CD1c-positive myeloid dendritic cell (primary cell): ENCODE measurements around the gene MAP3K7.

Source experiments
- DNase-seq: peaks from one replicate; pipeline ENCODE4 v3.0.0-alpha.2; 2016; ENCODE audit errors: extremely low spot score

The MAP3K7 gene

DNA sequence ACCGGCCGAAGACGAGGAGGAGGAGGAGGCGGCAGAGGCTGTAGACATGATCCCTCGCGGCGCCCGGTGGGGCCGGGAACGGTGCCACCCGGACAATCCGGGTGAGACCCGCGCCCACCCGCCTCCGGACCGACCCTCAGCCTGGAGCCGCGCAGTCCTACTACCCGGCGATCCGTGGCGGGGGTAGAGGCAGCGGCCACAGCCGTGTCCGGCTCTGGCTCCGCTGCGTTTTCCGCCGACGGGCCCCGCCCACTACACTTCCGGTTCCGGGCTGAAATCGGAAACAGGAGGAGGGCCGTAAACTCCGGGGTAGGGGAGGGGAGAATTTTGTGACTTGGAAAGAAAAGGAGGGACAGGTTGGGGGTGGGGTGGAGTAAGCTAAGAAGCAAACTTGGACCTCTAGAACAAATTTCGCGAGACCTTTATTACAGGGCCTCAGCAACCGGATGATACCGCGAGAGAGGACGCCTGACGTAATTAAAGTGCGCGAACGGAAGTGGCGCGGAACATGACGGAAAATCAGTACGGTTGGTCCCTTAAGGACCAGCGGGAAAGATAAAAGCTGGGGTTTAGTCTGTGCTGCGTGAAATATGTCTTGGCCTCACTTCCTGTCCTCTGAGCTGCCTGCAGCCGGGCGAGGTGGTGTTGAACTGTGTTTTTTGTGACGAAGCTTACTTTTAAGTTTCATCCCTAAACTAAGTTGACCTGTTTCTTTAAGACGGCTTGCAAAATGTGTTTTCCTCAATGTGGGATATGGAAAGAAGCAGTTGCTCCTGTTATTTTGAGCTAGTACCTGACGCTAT is at the start of gene MAP3K7:
TSS of gene MAP3K7 (minus strand) at position 237 of the 803 bp plus-strand sequence. CDS start at position 48, 189 bp downstream.
- peak; percentile 98 for DNase-seq

DNA sequence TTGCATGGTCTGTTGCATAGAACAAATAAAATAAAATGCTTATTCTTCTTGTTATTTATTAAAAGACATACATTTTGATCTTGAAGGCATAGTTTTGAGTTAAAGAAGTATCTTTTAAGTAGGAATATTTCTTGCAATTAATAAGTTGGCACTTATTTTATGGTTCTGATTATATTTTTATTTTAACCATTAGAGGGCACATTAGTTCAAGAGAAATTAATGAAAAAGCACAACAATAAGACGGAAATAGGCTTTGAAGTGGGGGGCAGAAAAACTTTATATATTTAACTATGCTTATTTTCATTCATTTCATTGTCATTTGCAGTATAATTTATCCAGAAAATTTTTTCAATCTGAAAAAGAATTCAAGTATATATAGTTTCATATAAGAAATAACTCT is 44.2 kb upstream of the MAP3K7 start:
- no peak for DNase-seq

DNA sequence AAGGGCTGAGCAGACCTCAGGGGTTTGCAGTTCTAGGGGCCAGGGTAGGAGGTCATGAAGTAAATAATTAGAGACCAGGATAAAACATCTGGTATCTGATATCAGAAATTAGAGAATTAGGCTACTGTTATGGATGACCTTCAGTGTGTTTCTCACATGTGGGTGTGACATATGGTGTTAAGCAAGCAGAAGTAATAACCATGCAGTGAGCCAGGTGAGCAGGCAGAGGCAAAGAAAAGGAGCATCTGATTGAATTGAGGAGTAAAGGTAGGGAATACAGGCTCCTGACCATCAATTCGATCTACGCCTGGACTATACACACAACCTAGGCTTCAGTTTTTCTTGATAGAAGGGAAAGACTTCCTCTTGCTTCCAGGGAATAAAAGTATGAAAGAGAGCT is 34.7 kb upstream of the MAP3K7 start:
- DNase-seq = no peak

DNA sequence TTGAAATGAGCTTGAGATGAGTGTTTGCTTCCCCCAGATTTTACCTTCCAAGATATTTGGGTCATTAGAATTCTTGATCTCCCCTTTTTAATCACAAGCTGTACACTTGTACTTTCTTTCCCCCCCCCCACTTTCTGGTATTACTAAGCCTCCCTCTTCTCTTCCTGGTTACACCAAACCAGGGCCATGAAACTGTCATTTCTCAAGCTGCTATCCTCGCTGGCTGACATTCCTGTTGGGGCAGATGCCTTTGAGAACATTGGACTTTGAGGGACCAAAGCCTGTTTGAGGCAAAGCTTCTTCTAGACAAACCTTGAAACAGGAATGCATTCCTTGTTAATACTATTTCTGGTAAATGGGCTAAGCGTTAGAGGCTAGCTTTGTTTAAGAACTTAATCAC is 32.3 kb upstream of the MAP3K7 start:
- DNase-seq = no peak

DNA sequence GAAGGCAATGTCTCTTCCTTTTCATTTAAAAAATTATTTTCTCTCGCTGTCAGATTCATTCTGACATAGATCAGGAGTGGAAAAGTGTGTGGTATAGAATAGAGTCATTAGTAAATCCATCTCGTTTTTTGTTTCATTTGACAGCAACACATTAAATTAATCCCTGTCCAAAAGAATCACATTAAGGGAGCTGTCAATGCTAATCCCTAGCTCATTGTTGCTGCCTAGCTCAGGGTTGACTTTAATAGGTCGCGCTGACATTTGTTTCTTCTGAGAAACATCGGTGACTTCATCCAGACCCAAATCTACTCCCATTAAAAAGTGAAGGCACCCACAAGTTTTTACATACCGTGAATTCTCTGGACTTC is 25.4 kb upstream of the MAP3K7 start:
- DNase-seq = no peak

DNA sequence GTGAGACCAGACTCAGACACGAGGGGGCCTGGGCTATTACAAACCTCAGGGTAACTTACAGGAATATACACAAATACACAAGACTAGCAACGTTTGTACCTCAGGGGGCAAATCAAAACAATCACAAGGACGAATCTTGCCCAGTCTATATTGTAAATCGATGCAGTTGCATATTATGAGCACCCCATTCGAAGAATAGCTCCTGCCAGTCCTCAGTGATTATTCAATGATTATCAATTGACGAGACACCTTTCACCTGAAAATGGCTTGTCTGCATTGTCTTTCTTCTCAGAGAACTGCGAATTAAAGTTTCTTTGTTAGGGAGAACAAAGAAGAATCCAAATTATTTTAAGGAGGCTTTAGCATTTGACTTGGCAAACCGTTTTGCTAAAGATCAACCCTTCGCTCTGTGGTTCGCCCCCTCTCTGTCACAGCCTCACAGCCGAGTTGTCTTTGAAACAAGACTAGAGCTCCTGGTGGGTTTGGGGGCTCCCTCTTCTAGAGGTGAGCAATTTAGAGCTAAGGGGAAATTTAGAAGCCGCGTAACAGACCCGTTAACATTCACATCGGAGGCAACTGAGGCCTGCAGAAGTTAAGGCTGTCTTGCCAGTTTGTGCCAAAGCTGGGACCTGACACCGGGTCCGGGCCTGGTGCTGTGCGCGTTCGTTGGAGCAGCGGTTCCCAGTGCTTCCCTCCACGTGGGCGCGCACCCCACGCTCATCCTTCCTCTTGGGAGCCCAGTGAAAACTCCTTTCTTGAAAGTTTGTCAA is 24.9 kb upstream of the MAP3K7 start:
- no peak for DNase-seq

DNA sequence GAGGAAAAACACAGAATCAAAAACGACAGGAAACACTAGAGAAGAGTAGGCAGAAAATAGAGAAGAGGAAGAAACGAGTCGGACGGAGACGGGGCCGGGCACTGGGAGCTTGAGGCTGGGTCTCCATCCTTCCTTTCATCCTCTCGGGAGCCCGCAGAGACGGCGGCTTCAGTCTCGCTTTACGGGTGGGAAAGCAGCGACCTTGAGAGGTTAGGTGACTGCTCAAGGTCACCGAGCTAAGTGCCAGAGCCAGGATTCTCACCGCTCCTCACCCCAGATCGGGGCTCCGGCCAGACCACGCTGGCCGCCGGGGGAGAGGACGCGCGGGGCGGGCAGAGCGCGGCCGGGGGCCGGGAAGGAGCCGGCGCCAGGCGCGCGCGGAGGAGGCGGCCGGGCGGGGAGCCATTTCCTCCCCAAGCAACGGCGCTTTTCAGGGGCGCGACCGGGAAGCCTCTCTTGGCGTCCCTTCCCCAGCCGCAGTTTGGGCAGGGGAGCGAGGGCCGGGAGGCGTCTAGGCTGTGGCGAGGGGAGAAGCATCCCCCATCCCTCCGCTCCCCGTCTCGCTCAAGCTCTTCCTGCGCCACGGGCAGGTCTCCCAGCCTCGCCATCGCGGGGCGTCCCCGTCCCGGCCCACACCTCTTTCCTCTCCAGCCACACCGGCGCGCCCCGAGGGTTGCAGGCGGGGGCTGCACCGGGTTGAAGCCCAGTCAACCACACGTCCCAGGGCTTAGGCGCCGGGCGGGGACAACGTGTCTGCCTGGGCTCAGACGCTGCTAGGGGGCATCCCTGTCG is 24.1 kb upstream of the MAP3K7 start:
- DNase-seq = peak; percentile 3

DNA sequence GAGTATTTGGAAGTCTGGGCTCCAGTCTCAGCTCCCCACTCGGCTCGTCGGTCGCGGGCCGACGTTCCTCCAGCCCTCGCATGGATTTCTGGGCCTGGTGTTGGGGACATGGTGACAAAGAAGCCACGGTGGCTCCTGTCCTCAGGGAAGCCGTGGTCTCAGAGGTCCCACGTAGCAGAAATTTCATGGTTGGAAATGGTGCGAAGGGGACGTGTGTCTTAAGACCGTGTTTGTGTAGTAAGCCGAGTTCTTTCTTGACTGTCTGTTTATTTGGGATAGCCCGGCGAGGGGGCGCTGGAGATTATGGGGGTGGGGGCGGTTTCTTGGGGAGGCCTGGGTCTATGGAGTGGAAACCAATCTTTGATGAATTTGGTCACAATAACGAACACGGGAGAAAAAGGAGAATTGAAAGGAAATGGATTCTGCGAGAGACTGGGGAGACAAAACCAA is 23.5 kb upstream of the MAP3K7 start:
- DNase-seq = no peak

DNA sequence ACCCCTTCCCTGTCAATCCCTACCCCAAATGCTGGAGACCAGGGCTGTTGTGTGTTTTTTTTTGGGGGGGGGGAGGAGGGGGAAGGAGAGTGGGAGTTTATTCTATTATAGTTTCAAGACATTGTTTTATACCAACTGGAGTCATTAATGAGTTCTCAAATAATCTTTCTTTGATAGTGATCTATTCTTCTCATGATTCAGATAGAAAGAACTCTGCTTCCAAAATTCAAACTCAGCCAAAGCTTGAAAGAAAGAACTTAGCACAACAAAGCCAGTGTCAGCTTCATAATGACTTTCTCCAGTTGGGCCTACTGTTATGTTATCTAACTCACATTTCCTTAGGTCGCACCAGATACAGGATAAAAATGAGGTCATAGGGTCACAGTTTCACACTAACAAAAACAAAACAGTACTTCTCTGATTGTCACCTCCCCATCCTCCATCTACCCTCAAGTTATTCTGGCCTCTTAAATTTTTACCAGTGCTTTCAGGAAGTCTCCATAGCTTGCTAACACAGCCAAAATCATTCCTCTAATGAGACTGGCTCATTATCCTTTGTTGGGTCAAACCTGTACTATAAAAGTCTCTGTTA is 19.0 kb upstream of the MAP3K7 start:
- DNase-seq = no peak

DNA sequence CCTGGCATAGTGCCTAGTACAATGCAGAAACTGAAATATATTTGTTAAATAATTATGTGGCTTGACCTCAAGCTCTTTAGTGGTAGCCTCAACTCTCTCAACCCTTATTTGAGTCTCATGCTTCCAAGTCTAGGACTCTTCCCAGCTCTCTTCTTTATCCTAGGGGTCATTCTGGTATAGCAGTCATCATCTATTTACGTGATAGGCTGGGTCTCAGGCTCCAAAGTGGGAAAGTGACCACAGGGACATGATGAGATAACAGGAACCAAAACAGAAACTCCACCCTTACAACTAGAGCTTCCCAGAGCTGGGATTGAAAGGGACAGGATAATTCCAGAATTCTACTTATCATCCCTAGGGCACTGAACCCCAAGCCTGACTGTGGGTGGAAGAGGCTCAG is 17.7 kb upstream of the MAP3K7 start:
- DNase-seq = no peak

DNA sequence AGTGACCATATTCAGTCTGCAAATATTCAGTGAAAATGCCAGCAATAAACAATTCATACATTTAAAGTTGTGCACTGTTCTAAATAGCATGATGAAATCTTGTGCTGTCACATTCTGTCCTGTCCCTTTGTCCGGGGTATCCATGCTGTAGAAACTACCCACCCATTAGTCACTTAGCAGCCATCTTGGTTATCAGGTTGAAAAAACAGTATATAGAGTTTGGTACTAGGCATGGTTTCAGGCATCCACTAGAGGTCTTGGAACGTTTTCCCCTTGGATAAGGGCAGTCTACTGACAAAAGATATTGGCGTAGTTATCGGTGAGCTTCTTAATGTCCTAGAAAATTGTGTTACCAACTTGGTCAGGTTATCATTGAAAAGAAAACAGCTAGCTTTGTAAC is 12.3 kb upstream of the MAP3K7 start:
- DNase-seq = no peak

DNA sequence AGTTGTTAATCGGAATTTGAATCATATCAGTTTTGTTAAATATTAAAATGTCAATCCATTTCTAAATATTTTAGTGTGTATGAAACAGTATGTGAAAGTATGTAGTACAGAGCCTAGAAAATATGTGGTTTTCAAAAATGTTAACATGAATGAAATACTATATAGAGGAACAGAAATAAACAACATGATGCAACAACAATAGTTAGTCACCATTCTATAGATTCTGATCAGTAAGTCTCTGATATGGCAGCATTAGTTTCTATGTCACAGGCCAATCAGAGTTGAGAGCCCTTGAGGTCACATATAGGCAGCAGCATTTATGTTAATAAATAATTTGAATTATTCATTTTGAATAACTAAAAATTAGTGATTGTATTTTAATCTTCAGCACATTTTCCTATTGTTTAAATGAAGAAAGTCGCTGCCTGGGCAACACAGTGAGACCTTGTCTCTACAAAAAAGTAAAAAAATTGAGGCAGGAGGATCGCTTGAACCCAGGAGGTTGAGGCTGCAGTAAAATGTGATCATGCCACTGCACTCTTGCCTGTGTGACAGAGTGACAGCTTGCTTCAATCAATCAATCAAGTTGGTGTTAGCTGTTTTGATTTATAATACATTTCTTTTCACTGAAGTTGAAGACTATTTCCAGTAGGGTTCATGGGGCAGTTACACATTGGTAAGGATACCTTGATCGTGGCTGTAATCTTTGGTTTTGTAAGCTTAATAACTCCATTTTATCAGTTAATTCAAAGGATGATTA is 11.5 kb upstream of the MAP3K7 start:
- no peak for DNase-seq

DNA sequence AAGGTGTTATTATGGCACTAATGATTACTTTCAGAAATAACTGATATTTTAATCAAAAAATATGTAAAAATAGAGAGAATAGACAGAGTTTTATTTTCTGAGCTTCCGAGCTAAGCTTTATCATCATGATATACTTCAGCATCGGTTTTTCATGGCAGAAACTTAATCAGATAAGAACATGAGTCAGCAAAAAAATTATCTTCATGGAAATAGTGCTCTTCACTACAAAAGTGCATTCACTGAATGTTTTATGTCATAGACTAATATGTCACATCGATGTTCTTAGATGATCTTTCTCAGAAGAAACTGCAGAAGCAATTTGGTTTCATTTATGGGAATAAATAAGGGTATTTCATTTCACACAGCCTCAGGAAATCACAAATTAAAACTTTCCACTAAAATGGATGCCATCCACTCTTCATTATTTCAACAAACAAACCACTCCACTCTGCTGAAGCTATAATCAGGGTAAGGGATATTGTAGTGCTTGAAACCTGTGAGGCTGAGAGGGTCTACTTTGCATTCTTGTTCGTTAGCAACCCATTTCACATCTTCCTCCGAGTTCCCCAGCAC is 10.2 kb upstream of the MAP3K7 start:
- DNase-seq = no peak

DNA sequence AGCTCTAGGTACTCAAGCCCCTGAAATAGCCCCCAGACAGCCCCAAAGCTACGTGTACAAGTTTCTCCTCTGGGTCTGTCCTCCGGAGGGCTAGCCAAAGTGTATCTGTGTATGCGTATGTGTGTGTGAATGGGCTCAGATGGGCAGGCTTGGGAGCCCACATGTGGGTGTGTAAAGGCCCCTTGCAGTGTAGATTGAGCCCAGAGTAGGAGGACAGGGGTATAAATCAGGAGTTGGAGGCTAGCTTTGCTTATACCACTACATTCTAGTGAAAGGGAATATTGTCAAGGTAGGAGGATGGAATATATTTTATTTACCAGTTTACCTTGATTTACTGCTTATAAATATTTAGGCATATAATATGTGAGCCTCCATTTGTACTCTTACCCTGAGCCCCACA is 9.0 kb upstream of the MAP3K7 start:
- DNase-seq = no peak

DNA sequence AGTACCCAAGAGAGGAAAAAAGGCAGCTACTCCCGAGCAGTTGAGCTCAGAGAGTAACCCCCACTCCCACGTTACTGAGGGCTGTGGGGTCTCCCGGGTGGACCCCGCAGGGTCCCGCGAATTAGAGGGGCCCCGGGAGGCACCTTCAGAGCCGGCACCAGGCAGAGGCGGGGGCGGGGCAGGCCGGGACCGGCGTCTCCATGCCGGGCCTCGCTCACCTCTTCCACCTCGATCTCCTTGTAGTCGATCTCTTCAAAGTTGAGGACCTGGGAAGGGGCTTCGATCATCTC is 381 bp downstream of the MAP3K7 start:
- peak; percentile 20 for DNase-seq

DNA sequence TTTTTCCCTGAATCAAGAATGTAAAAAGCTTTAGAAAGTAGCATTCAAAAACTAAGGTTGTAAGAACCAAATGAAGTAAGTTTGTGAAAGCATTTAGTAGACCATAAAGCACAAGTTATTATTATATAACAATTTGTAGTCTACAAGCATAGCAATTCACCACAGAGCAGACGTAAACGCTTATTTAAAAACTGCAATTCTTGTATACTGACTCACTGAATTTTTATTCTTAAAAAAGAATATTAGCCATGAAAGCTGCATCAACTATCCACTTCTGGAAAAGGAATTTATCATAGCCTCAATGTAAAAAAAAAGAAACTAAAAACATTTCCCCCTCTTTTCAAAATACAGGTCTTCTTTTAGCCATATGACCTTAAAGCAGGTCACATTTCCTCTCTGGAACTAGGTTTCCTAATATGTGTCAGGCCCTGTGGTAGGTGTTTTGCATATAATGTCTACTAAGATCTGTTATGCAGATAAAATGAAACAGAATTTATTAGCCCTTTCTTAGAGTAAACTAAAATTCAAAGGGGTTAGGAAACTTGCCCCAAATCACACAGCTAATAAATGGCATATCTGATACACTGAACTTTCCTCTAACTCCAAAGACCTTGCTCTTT is 2.1 kb downstream of the MAP3K7 start:
- DNase-seq = no peak

DNA sequence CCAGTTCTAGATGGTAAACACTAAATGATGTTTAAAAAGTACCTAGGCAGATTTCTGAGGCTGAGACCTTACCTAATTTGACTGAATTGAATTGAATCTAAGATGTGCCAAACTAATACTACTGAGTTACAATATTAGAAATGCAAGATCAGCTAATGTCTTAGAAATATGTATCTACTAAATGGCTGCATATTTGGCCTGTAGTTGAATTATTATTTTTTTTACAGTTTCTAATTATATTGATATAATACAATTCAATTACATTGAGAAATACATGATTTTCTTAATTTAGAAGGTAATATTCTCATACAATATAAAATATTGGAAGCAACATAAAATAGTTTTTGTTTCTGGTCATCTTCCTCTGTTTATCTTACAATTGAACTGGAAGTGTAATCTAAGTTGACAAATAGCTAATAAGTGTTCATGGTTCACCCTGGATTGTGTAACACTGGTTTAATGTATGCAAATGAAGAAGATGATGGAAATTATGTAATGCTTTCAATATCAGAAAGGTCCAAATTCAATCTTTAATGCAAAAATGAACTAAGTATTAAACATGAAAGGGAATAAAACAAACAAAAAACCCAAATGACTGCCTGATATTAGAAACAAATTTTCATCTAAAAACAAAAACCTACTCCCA is 2.9 kb downstream of the MAP3K7 start:
- no peak for DNase-seq

DNA sequence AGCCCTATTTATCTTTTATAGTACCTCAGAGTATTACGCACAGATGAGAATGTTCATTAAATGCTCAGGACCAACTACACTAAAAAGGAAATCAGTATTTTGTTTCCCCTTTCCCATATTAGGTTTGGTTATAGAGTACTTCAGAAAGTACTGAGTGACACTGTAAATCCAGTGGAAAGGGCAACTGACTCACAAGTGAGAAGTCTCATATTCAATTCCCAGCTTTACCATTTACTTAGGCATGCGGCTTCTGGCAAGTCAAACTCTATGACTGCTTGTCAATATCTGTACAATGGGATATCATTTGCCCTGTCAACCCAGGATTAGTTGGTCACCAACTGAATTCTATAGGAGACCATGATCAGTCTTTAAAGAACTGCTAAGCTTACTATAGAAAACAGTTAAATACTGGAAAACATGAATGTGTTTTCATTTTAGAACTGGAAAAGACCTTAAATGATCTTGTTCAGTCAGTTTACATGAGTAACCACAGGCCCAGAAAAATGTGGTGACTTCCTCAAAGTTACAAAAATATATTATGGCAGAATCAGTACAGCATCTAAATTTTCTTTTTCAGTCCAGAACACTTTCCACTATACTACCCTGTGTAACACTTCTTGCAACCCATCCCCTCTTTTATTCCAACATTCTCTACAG is 3.6 kb downstream of the MAP3K7 start:
- DNase-seq = no peak

DNA sequence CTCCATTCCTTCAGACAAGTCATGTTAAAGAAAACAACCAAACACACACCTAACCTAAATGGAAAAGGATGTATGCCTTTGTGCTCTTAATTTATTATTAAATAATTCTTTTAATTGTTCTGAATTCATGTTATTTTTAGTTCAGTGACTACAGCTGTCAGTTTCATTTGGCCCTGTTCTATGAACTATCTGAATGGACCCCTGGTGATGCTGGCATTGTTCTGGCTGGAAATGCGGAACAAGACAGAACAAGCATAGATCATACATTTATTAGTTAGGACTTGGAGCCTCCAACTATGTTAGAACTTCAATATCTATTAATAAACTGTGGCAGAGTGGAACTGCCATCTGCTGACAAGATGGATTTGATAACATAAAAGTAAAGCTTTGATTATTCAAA is 5.7 kb downstream of the MAP3K7 start:
- no peak for DNase-seq
